H9 (cell line): ENCODE results near the gene SPTLC1. TPM values are rescaled to one million over a fixed set of nuclear protein-coding genes. Genes with fewer than 3 reads are reported as not detected.
"Not testable (repeated sequence)": the region's sequence is repeated elsewhere in the genome, so short reads cannot be mapped to it uniquely, and the experiment has no call there.

ENCODE experiments used
- DNase-seq: peaks from one replicate; pipeline ENCODE4 v3.0.0-alpha.2; 2017
- H2AFZ ChIP-seq: one replicate; pipeline ENCODE4 v1.6.1; 2013; ENCODE audit warnings: mild to moderate bottlenecking, low read length, control low read depth, moderate library complexity
- H2AK5ac ChIP-seq: 2 replicates; pipeline ENCODE4 v1.6.1; 2013; ENCODE audit warnings: low read length, control low read depth, mixed read lengths; ENCODE audit not compliant: insufficient read length
- H2BK120ac ChIP-seq: one replicate; pipeline ENCODE4 v1.6.1; 2013; ENCODE audit warnings: low read depth, mild to moderate bottlenecking, low read length, control low read depth, inconsistent platforms; ENCODE audit not compliant: poor library complexity, severe bottlenecking
- H2BK12ac ChIP-seq: 2 replicates; pipeline ENCODE4 v1.6.1; 2013; ENCODE audit warnings: low read length, control low read depth, mixed read lengths, low read depth; ENCODE audit not compliant: insufficient read length
- H2BK15ac ChIP-seq: 2 replicates; pipeline ENCODE4 v1.6.1; 2013; ENCODE audit warnings: low read depth, low read length, control low read depth
- H2BK20ac ChIP-seq: one replicate; pipeline ENCODE4 v1.6.1; 2013; ENCODE audit warnings: low read depth, mild to moderate bottlenecking, low read length, control low read depth, inconsistent platforms; ENCODE audit not compliant: poor library complexity, severe bottlenecking
- H2BK5ac ChIP-seq: 2 replicates; pipeline ENCODE4 v1.6.1; 2013; ENCODE audit warnings: low read length, control low read depth, mixed read lengths; ENCODE audit not compliant: insufficient read length
- H3K14ac ChIP-seq: 2 replicates; pipeline ENCODE4 v1.6.1; 2013; ENCODE audit warnings: low read length, control low read depth; ENCODE audit not compliant: insufficient read depth
- H3K18ac ChIP-seq: 2 replicates; pipeline ENCODE4 v1.6.1; 2013; ENCODE audit warnings: low read depth, mild to moderate bottlenecking, mixed read lengths, low read length, control low read depth; ENCODE audit not compliant: insufficient read length
- H3K23ac ChIP-seq: 2 replicates; pipeline ENCODE4 v1.6.1; 2013; ENCODE audit warnings: low read length, control low read depth, mixed read lengths, low read depth; ENCODE audit not compliant: insufficient read length
- H3K23me2 ChIP-seq: 2 replicates; pipeline ENCODE4 v1.6.1; 2013; ENCODE audit warnings: low read depth, mild to moderate bottlenecking, mixed read lengths, low read length, control low read depth; ENCODE audit not compliant: insufficient read length, poor library complexity, severe bottlenecking
- H3K27ac ChIP-seq: 2 replicates; pipeline ENCODE4 v1.5.1; 2013; ENCODE audit warnings: low read length, control low read depth, mixed read lengths, low read depth; ENCODE audit not compliant: insufficient read length
- H3K27me3 ChIP-seq: 2 replicates; pipeline ENCODE4 v1.6.1; 2013; ENCODE audit warnings: low read length, control low read depth, inconsistent platforms; ENCODE audit not compliant: insufficient read depth
- H3K4ac ChIP-seq: 2 replicates; pipeline ENCODE4 v1.6.1; 2013; ENCODE audit warnings: low read depth, mild to moderate bottlenecking, control low read depth, inconsistent platforms, low read length, moderate library complexity
- H3K4me1 ChIP-seq: 2 replicates; pipeline ENCODE4 v1.6.1; 2013; ENCODE audit warnings: low read length, control low read depth, inconsistent platforms; ENCODE audit not compliant: insufficient read depth
- H3K4me2 ChIP-seq: 2 replicates; pipeline ENCODE4 v1.6.1; 2013; ENCODE audit warnings: low read length, control low read depth, mixed read lengths; ENCODE audit not compliant: insufficient read length, insufficient read depth
- H3K56ac ChIP-seq: 2 replicates; pipeline ENCODE4 v1.6.1; 2013; ENCODE audit warnings: low read depth, mild to moderate bottlenecking, mixed read lengths, low read length, control low read depth; ENCODE audit not compliant: insufficient read length
- H3K79me1 ChIP-seq: 2 replicates; pipeline ENCODE4 v1.6.1; 2013; ENCODE audit warnings: low read depth, mild to moderate bottlenecking, moderate library complexity, low read length, control low read depth, inconsistent platforms; ENCODE audit not compliant: insufficient read depth, poor library complexity, severe bottlenecking
- H3K79me2 ChIP-seq: 2 replicates; pipeline ENCODE4 v1.6.1; 2013; ENCODE audit warnings: low read length, control low read depth, inconsistent platforms; ENCODE audit not compliant: insufficient read depth
- H3K9ac ChIP-seq: 2 replicates; pipeline ENCODE4 v1.6.1; 2013; ENCODE audit warnings: low read length, control low read depth, mixed read lengths; ENCODE audit not compliant: insufficient read length; ENCODE audit errors: extremely low read depth
- H3K9me3 ChIP-seq: one replicate; pipeline ENCODE4 v1.6.1; 2013; ENCODE audit warnings: low read depth, low read length, inconsistent platforms; ENCODE audit not compliant: control insufficient read depth
- H3T11ph ChIP-seq: one replicate; pipeline ENCODE4 v1.6.1; 2013; ENCODE audit warnings: mild to moderate bottlenecking, low read length, control low read depth, inconsistent platforms
- H4K20me1 ChIP-seq: one replicate; pipeline ENCODE4 v1.6.1; 2013; ENCODE audit not compliant: control insufficient read depth, insufficient read length, insufficient read depth
- H4K5ac ChIP-seq: 2 replicates; pipeline ENCODE4 v1.6.1; 2013; ENCODE audit warnings: low read depth, mild to moderate bottlenecking, mixed read lengths, low read length, control low read depth; ENCODE audit not compliant: insufficient read length
- H4K8ac ChIP-seq: replicated peaks from 2 replicates; pipeline ENCODE4 v1.6.1; 2013; ENCODE audit warnings: low read length, control low read depth, mixed read lengths, low read depth; ENCODE audit not compliant: insufficient read length
- H4K91ac ChIP-seq: 2 replicates; pipeline ENCODE4 v1.6.1; 2013; ENCODE audit warnings: low read depth, mild to moderate bottlenecking, moderate library complexity, mixed read lengths, low read length, control low read depth; ENCODE audit not compliant: insufficient read length
- H3K27ac Mint-ChIP-seq, 3 experiments: 2 replicates in 2 of 3; 3 replicates in 1 of 3; pipeline ENCODE4 v1.8.0; 2020 to 2021; ENCODE audit warnings: mixed read lengths in 3 of 3, mild to moderate bottlenecking in 1 of 3, moderate library complexity in 1 of 3
- H3K27me3 Mint-ChIP-seq: 2 replicates; pipeline ENCODE4 v1.8.0; 2021; ENCODE audit warnings: low read depth, mild to moderate bottlenecking, moderate library complexity, mixed read lengths
- H3K36me3 Mint-ChIP-seq, 3 experiments: 2 replicates in 2 of 3; 3 replicates in 1 of 3; pipeline ENCODE4 v1.8.0; 2020 to 2021; ENCODE audit warnings: low read depth in 3 of 3, mixed read lengths in 3 of 3; ENCODE audit not compliant: insufficient read depth in 1 of 3
- H3K4me1 Mint-ChIP-seq, 2 experiments: 2 replicates each; pipeline ENCODE4 v1.8.0; 2020; ENCODE audit warnings: mixed read lengths in 2 of 2
- H3K4me3 Mint-ChIP-seq, 2 experiments: 2 replicates in 1 of 2; 3 replicates in 1 of 2; pipeline ENCODE4 v1.8.0; 2020 to 2021; ENCODE audit warnings: mild to moderate bottlenecking in 2 of 2, mixed read lengths in 2 of 2, moderate library complexity in 1 of 2
- H3K9me3 Mint-ChIP-seq, 2 experiments: 2 replicates in 1 of 2; 3 replicates in 1 of 2; pipeline ENCODE4 v1.8.0; 2020; ENCODE audit warnings: mild to moderate bottlenecking in 2 of 2, mixed read lengths in 2 of 2, moderate library complexity in 1 of 2
- CTCF ChIP-seq: fragments of 200-600 bp; sonication (generic); conservative IDR thresholded peaks from 3 replicates; pipeline ENCODE4 v1.8.0; 2021; ENCODE audit warnings: antibody characterized with exemption, mild to moderate bottlenecking
- WGBS: extraction: QIAGEN DNeasy Blood & Tissue Kit; methylation state at CpG from one replicate; pipeline ENCODE4 v1.1.7; 2013; ENCODE audit warnings: missing lambda C conversion rate, low lambda C conversion rate, mixed read lengths; ENCODE audit not compliant: insufficient read length; ENCODE audit errors: extremely low coverage; 5-methylcytosine and 5-hydroxymethylcytosine counted together
- total RNA-seq: library from RNA; stranded (reverse); gene quantifications from 2 replicates; pipeline ENCODE4 v1.2.1, GENCODE V29; 2021

The SPTLC1 gene
- total RNA-seq, 1 experiment from 2014 or later, result 73.5 TPM

- no peak overlapping the region for H3K56ac ChIP-seq
- no peak overlapping the region for H2AK5ac ChIP-seq
- no peak overlapping the region for H3T11ph ChIP-seq
- no peak overlapping the region for H3K9ac ChIP-seq
- H4K8ac ChIP-seq, result no peak overlapping the region
- no peak overlapping the region for H4K5ac ChIP-seq
- no peak overlapping the region for H2AFZ ChIP-seq
- Mint-ChIP-seq H3K27ac (no peak overlapping the region), H3K4me3 (no peak overlapping the region), H3K27me3 (no peaks in the 10 kb centered on the region; the same call in 1 of the 2 replicates), H3K36me3 (no peaks in the 10 kb centered on the region), H3K4me1 (peaks cover 0 to 5% of the 10 kb centered on the region in 2 experiments; a peak in 2 of 4 replicates), H3K9me3 (peaks cover 3% of the 10 kb centered on the region in 2 experiments; a peak in 3 of 5 replicates)
- no peak overlapping the region; the same call in 1 of the 2 replicates for H3K14ac ChIP-seq
- H3K4ac ChIP-seq, result no peak overlapping the region
- no peak overlapping the region for H3K4me2 ChIP-seq
- H3K9me3 ChIP-seq, result no peaks in the 10 kb centered on the region
- H3K79me1 ChIP-seq, result no peaks in the 10 kb centered on the region
- H3K23me2 ChIP-seq, result no peaks in the 10 kb centered on the region
- no peaks in the 10 kb centered on the region for H3K27me3 ChIP-seq
- H2BK120ac ChIP-seq, result no peak overlapping the region
- H3K23ac ChIP-seq, result no peak overlapping the region
- DNase-seq, result no peak
- no peaks in the 10 kb centered on the region for H3K4me1 ChIP-seq
- H2BK5ac ChIP-seq, result no peak overlapping the region
- no peak overlapping the region for H3K18ac ChIP-seq
- H4K20me1 ChIP-seq, result no peaks in the 10 kb centered on the region
- H3K79me2 ChIP-seq, result no peaks in the 10 kb centered on the region
- WGBS, result no CpG with 5 or more reads among the region's 10 CpGs
- TF ChIP-seq CTCF, result no peak
- H2BK15ac ChIP-seq, result no peak overlapping the region
- H2BK20ac ChIP-seq, result no peak overlapping the region
- H2BK12ac ChIP-seq, result no peak overlapping the region
- no peak overlapping the region for H3K27ac ChIP-seq
- H4K91ac ChIP-seq, result no peak overlapping the region
Measured at GRCh38 chr9:92158097-92158601, 42.9 kb upstream of the SPTLC1 start.

- not testable (repeated sequence) for H3K79me2 ChIP-seq, H2BK120ac ChIP-seq, H3K9me3 ChIP-seq, H3K27ac Mint-ChIP-seq, H2BK15ac ChIP-seq, H3K79me1 ChIP-seq, H3K36me3 Mint-ChIP-seq, H3K18ac ChIP-seq, H3K9me3 Mint-ChIP-seq, H4K91ac ChIP-seq, H3K27me3 ChIP-seq, H4K8ac ChIP-seq, H3K23ac ChIP-seq, H3K4me2 ChIP-seq, H2BK20ac ChIP-seq, DNase-seq, H2BK5ac ChIP-seq, H3K27me3 Mint-ChIP-seq, H3K27ac ChIP-seq, H3K23me2 ChIP-seq, H3K4me1 ChIP-seq, H2AFZ ChIP-seq, H3T11ph ChIP-seq, H4K5ac ChIP-seq, H4K20me1 ChIP-seq, H3K4me1 Mint-ChIP-seq, H3K14ac ChIP-seq, H3K4ac ChIP-seq, H3K56ac ChIP-seq, H3K9ac ChIP-seq, H3K4me3 Mint-ChIP-seq, H2BK12ac ChIP-seq, H2AK5ac ChIP-seq
- no CpG with 5 or more reads among the region's 12 CpGs for WGBS
Measured at GRCh38 chr9:92155736-92156135, 40.5 kb upstream of the SPTLC1 start.
